PC-3 (cell line): ENCODE data around the gene FTO.

Experiments
- EZH2 ChIP-seq: fragments of 300-600 bp; sonication (generic); IDR thresholded peaks from one replicate; pipeline ENCODE4 v1.6.1; 2017; ENCODE audit warnings: antibody characterized with exemption, mild to moderate bottlenecking, low read length; ENCODE audit not compliant: unreplicated experiment
- EZH2phosphoT487 ChIP-seq: fragments of 300-600 bp; sonication (generic); IDR thresholded peaks from 2 replicates; pipeline ENCODE4 v1.6.1; 2018; ENCODE audit warnings: mild to moderate bottlenecking, antibody characterized with exemption, low read length, borderline replicate concordance
- TF ChIP-seq, protein P1 (sequence below): fragments of 300-600 bp; sonication (generic); conservative IDR thresholded peaks from 2 replicates; pipeline ENCODE4 v1.5.1; 2017; ENCODE audit warnings: antibody characterized with exemption, low read depth, mild to moderate bottlenecking, low read length

DNA sequence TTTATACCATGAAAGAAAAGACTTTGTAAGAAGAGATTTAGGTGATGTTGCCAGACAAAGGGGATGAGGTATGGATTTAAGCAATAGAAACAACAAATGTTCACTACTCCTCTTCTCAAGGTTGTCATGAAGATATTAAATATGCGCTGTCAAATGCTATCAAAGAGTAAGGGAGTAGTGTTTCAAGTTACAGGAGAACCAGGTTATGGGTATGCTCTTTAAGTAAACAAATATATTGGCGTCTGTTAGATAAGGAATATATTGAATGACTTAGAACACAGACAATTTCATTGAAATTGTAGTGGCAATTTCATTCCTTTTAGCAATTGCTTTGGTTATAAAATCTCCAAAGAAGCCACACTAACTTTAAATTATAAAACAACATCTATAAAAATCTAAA lies 229.0 kb downstream of the FTO start:
- TF ChIP-seq, protein P1, sequence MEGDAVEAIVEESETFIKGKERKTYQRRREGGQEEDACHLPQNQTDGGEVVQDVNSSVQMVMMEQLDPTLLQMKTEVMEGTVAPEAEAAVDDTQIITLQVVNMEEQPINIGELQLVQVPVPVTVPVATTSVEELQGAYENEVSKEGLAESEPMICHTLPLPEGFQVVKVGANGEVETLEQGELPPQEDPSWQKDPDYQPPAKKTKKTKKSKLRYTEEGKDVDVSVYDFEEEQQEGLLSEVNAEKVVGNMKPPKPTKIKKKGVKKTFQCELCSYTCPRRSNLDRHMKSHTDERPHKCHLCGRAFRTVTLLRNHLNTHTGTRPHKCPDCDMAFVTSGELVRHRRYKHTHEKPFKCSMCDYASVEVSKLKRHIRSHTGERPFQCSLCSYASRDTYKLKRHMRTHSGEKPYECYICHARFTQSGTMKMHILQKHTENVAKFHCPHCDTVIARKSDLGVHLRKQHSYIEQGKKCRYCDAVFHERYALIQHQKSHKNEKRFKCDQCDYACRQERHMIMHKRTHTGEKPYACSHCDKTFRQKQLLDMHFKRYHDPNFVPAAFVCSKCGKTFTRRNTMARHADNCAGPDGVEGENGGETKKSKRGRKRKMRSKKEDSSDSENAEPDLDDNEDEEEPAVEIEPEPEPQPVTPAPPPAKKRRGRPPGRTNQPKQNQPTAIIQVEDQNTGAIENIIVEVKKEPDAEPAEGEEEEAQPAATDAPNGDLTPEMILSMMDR = no peak
- TF ChIP-seq EZH2 = no peak
- no peak for TF ChIP-seq EZH2phosphoT487
